Heart right ventricle (tissue), 16 donors: ENCODE measurements around the gene NUB1. TPM values are rescaled to one million over a fixed set of nuclear protein-coding genes. Genes with fewer than 3 reads are reported as not detected.

ENCODE experiments used
- ATAC-seq, 8 donors: fragments of 200-7000 bp; cut with Tn5 transposase; one replicate each; pipeline ENCODE4 v1.9.1; 2020; ENCODE audit warnings: mild to moderate bottlenecking in 8 of 8, moderate library complexity in 8 of 8, moderate number of reproducible peaks in 1 of 8
- DNase-seq, 2 donors: peaks; one replicate each; pipeline ENCODE4 v3.0.0-alpha.2; 2020
- H3K27ac ChIP-seq, 10 donors: fragments of 200-600 bp; sonication (generic) in 2 of 10; one replicate each; pipeline versions ENCODE4 v1.5.0 to v1.8.0; 2020 to 2022; ENCODE audit warnings: mild to moderate bottlenecking in 3 of 10
- H3K27me3 ChIP-seq, 7 donors: fragments of 200-600 bp; one replicate each; pipeline ENCODE4 v1.8.0; 2021 to 2022; ENCODE audit warnings: mild to moderate bottlenecking in 2 of 7
- H3K36me3 ChIP-seq, 9 donors: fragments of 200-600 bp; sonication (generic) in 1 of 9; one replicate each; pipeline versions ENCODE4 v1.5.0 to v1.8.0; 2020 to 2022; ENCODE audit warnings: mild to moderate bottlenecking in 2 of 9
- H3K4me1 ChIP-seq, 9 donors: fragments of 200-600 bp; sonication (generic) in 1 of 9; one replicate each; pipeline versions ENCODE4 v1.5.0 to v1.8.0; 2020 to 2022; ENCODE audit warnings: mild to moderate bottlenecking in 4 of 9
- H3K4me3 ChIP-seq, 10 donors: fragments of 200-600 bp; sonication (generic) in 2 of 10; one replicate each; pipeline versions ENCODE4 v1.5.0 to v1.8.0; 2020 to 2022; ENCODE audit warnings: mild to moderate bottlenecking in 7 of 10, moderate library complexity in 2 of 10
- H3K9me3 ChIP-seq, 11 donors: fragments of 200-600 bp in 10 of 11; sonication (generic) in 2 of 11; one replicate each; pipeline versions ENCODE4 v1.5.0 to v1.8.0; 2013 to 2022; ENCODE audit warnings: mild to moderate bottlenecking in 2 of 11, control low read depth in 1 of 11, moderate library complexity in 1 of 11
- CTCF ChIP-seq, 9 donors: fragments of 200-600 bp; sonication (generic) in 2 of 9; IDR thresholded peaks; one replicate each; pipeline versions ENCODE4 v1.5.0 to v1.8.0; 2021 to 2022; ENCODE audit warnings: antibody characterized with exemption in 9 of 9, mild to moderate bottlenecking in 5 of 9, moderate library complexity in 1 of 9
- WGBS, 2 donors: extraction: QIAGEN DNeasy Blood & Tissue Kit; methylation state at CpG; one replicate each; pipeline ENCODE4 v1.1.7; 2013; ENCODE audit warnings: inconsistent platforms in 1 of 2; 5-methylcytosine and 5-hydroxymethylcytosine counted together
- intact Hi-C, 10 donors: fragments of 100-400 bp; cut with DNase I; formaldehyde crosslinking; loops; one replicate each; pipeline versions ENCODE4 v1.11.1 to v1.14.2; 2022
- polyA plus RNA-seq, 2 donors: library from polyadenylated mRNA; stranded (reverse); fragments of 200-250 nt; gene quantifications; one replicate each; pipeline ENCODE4 v1.2.3, GENCODE V29; 2013
- total RNA-seq, 10 donors: library from RNA; stranded (reverse); fragmentation: NEBNext Ultra II Directional in 3 of 10; extraction: Animal tissue kit (Norgen Biotek cat#: 25700) in 3 of 10; gene quantifications; one replicate each; pipeline versions ENCODE4 v1.2.1 to v1.2.4, GENCODE V29; 2021 to 2023
- donor health status: Arrhythmogenic right ventricular cardiomyopathy.
- donor health status: ischemic (EF 13 %, LVEDD 7.1; RV severe dilation, severe dysfunction).
- donor health status: healthy with polysubstance abuse.
- donor health status: DM: no; HTN: yes; CAD: no.
- donor health status: DM: no; HTN: no; CAD: no.
- donor health status: ischemic (EF 25% LVEDD 6.9; RV normal size, moderate dysfunction).
- donor health status: ischemic (EF 25% LVEDD 5.7; RV mildly dilated, moderate dysfunction).
- donor health status: healthy.
- donor health status: DM: yes; HTN: yes; CAD: no.
- donor health status: Ischemic cardiomyopathy.
- donor health status: ischemic (EF 35%, LVEDD 5.7; RV mildly dilated, moderate dysfunction).
- donor health status: nonischemic (EF 11% LVEDD 7.7; RV severe dilation, severe dysfunction).
- donor health status: DM: yes; HTN: yes; CAD: no.
- donor health status: PGD.
- donor health status: ischemic (EF 29% LVEDD 5.4; RV normal size, mild dysfunction).
- donor health status: nonischemic (EF 23%, LVEDD 6.1; RV moderate dilation, normal function).

Gene NUB1
- total and polyA plus RNA-seq, 12 donors: 22.6 to 53.0 (median 41.6) TPM

DNA sequence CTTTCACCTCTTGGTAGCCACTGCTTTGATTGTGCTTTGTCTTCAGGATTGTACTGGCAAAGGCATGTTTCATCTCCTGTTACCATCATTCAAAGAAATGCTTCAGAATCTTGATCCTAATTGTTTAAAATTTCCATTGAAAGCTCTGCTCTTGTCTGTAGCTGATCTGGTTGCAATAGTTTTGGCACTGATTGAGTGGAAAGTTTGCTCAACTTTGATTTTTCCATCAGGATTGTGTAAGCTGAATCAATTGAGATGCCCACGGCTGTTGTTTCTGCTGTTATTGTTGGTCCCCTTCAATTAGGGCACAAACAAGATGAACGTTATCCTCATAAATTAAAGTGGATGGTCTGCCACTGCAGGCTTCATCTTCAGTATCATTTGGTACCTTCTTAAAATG, 14.6 kb upstream of the NUB1 start:
- H3K27me3 ChIP-seq: no peaks in the 10 kb centered on the region
- no peak for TF ChIP-seq CTCF (IDR thresholded peaks at IDR 0.05)
- no peaks in the 10 kb centered on the region for H3K9me3 ChIP-seq
- no peak overlapping the region for H3K4me3 ChIP-seq
- no peaks in the 10 kb centered on the region for H3K4me1 ChIP-seq
- DNase-seq (no peak), ATAC-seq (no peak)
- intact Hi-C loops: no loop called here
- 84 to 88% methylated on average over 2 of the region's 2 CpGs for WGBS, 2 donors
- no peak overlapping the region for H3K27ac ChIP-seq
- H3K36me3 ChIP-seq: no peaks in the 10 kb centered on the region

DNA sequence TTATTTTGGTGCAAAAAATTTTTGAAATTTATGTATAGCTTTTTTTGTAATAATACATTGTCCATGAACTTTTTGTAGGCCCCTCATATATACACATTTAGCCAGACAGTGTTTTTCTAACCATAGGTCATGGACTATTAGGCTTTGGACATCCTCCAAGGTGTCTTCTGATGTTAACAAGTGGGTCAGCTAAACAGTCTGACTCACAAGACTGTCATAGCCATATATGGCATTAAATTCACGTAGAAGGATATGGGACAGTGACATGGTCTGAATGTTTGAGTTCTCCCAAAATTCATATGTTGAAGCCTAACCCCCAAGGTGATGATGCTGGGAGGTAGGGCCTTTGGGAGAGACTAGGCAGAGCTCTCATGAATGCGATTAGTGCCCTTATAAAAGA, 14.0 kb upstream of the NUB1 start:
- TF ChIP-seq CTCF (IDR thresholded peaks at IDR 0.05): no peak
- 77 to 82% methylated on average over 2 of the region's 2 CpGs for WGBS, 2 donors
- no peaks in the 10 kb centered on the region for H3K9me3 ChIP-seq
- no peak overlapping the region for H3K4me3 ChIP-seq
- H3K27me3 ChIP-seq: no peaks in the 10 kb centered on the region
- no peak for DNase-seq
- intact Hi-C loops: no loop called here
- no peaks in the 10 kb centered on the region for H3K4me1 ChIP-seq
- ATAC-seq: no peak
- no peaks in the 10 kb centered on the region for H3K36me3 ChIP-seq
- H3K27ac ChIP-seq: no peak overlapping the region

DNA sequence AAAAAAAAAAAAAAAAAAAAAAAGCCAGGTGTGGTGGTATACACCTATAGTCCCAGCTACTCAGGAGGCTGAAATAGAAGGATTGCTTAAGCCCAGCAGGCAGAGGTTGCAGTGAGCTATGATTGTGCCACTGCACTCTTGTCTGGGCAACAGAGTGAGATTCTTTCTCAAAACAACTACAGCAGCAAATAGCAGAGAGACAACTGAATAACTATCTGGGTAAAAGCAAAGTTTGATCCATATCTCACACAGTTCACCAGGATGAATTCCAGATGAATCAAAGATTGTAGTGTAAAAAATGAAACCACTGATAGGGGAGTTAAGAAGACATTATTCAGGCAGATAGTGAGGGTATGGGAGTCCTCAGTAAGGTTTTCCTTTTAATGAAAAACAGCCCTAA, 11.4 kb upstream of the NUB1 start:
- Histone ChIP-seq H3K36me3 (no peaks in the 10 kb centered on the region), H3K27me3 (no peaks in the 10 kb centered on the region), H3K4me3 (no peak overlapping the region), H3K9me3 (no peaks in the 10 kb centered on the region), H3K4me1 (no peaks in the 10 kb centered on the region), H3K27ac (no peak overlapping the region)
- DNase-seq: no peak
- no peak for ATAC-seq
- TF ChIP-seq CTCF (IDR thresholded peaks at IDR 0.05): no peak
- intact Hi-C loops: no loop called here

DNA sequence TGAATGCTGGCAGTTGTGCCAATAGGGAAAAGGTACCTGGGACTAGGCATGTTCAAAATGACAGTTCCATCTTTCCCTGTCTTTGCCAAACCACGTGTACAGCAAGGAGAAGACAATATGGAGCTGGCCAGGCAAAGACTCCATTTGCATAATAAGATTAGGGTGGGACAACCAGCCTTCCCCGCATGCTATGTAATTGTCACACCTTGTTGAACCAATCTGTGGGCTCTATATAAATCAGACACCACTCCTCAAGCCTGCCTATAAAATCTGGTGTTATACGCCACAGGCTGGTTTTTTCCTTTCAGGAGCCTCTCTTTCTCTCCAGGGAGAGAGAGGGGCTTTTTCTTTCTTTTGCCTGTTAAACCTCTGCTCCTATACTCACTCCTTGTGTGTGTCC, 11.0 kb upstream of the NUB1 start:
- no peak overlapping the region for H3K27ac ChIP-seq
- no peak for DNase-seq
- intact Hi-C loops: no loop called here
- 68% methylated on average over 3 of the region's 3 CpGs for WGBS, 2 donors
- no peaks in the 10 kb centered on the region for H3K36me3 ChIP-seq
- no peak for ATAC-seq
- H3K27me3 ChIP-seq: no peaks in the 10 kb centered on the region
- H3K4me1 ChIP-seq: no peaks in the 10 kb centered on the region
- no peak for TF ChIP-seq CTCF (IDR thresholded peaks at IDR 0.05)
- no peaks in the 10 kb centered on the region for H3K9me3 ChIP-seq
- no peak overlapping the region for H3K4me3 ChIP-seq

GRCh38 chr7:151334628-151335027, 7.0 kb upstream of the NUB1 start:
- DNase-seq (no peak), ATAC-seq (no peak)
- H3K27me3 ChIP-seq: no peaks in the 10 kb centered on the region
- no peak overlapping the region for H3K4me3 ChIP-seq
- no peak overlapping the region for H3K27ac ChIP-seq
- H3K9me3 ChIP-seq: peaks cover 0 to 10% (median 0%) of the 10 kb centered on the region in 11 donors
- H3K36me3 ChIP-seq: no peaks in the 10 kb centered on the region
- no peak for TF ChIP-seq CTCF (IDR thresholded peaks at IDR 0.05)
- WGBS, 2 donors: 60 to 65% methylated on average over 1 of the region's 1 CpG
- intact Hi-C loops: no loop called here
- peaks cover 0 to 8% (median 0%) of the 10 kb centered on the region in 9 donors for H3K4me1 ChIP-seq
